Measurements from ENCODE around the gene MSRB1. TPM values are rescaled to one million over a fixed set of nuclear protein-coding genes. Genes with fewer than 3 reads are reported as not detected.
A peak's percentile ranks its signal among the peaks of the same experiment; 100 is the strongest.

Gene MSRB1
- total and polyA plus RNA-seq, 2 of the 13 experiments (the other 11 are each of a cell fraction or from before 2014, with no cell fraction given) = 32.1 to 75.4 TPM

GRCh38 chr16:1964506-1965395 is 21.8 kb upstream of the MSRB1 start, which contains the start of gene RPS2 (continued):
- no peak for TF ChIP-seq PCBP1 (IDR thresholded peaks at IDR 0.05; ENCODE audit: borderline replicate concordance, low read depth, low read length)
- peak; percentile 88 for TF ChIP-seq KAT8 (CRISPR knock-in tag; IDR thresholded peaks at IDR 0.05)
- TF ChIP-seq ZUFSP (CRISPR knock-in tag; IDR thresholded peaks at IDR 0.05; ENCODE audit: borderline replicate concordance) = no peak
- 0 out of 2 replicates have a peak, but pooled peaks have one; percentile 56 for TF ChIP-seq ZSCAN20 (CRISPR knock-in tag; IDR thresholded peaks at IDR 0.05; ENCODE audit: borderline replicate concordance)
- no peak for TF ChIP-seq ZNF75D (CRISPR knock-in tag; IDR thresholded peaks at IDR 0.05; ENCODE audit: borderline replicate concordance)
- no peak; the same call in 1 of the 2 replicates for TF ChIP-seq TOPORS (CRISPR knock-in tag; IDR thresholded peaks at IDR 0.05)
- peak; percentile 50; the same call in 1 of the 2 replicates for TF ChIP-seq NCOA2 (CRISPR knock-in tag; IDR thresholded peaks at IDR 0.05)
- TF ChIP-seq RBM39 (IDR thresholded peaks at IDR 0.05; ENCODE audit: low read depth, low read length, poor library complexity, severe bottlenecking) = peak; percentile 100
- TF ChIP-seq ZNF44 (CRISPR knock-in tag; IDR thresholded peaks at IDR 0.05) = no peak; the same call in 1 of the 2 replicates
- TF ChIP-seq POLR2A (IDR thresholded peaks at IDR 0.05; ENCODE audit: insufficient read depth in 1 of 2, low read depth in 2 of 2, low read length in 2 of 2) = peak; percentile 100
- peak; percentile 41 for TF ChIP-seq CBX1 (IDR thresholded peaks at IDR 0.05; ENCODE audit: low read depth)
- TF ChIP-seq PBX2 (CRISPR knock-in tag; IDR thresholded peaks at IDR 0.05) = no peak
- 0 out of 2 replicates have a peak, but pooled peaks have one; percentile 59 for TF ChIP-seq ZNF33B (CRISPR knock-in tag; IDR thresholded peaks at IDR 0.05)
- no peak for TF ChIP-seq CHD4 (IDR thresholded peaks at IDR 0.05; ENCODE audit: borderline replicate concordance, low read length)
- no peak for TF ChIP-seq ZNF589 (CRISPR knock-in tag; conservative IDR thresholded peaks at IDR 0.05)
- 0 out of 2 replicates have a peak, but pooled peaks have one; percentile 68 for TF ChIP-seq ZNF703 (CRISPR knock-in tag; IDR thresholded peaks at IDR 0.05; ENCODE audit: borderline replicate concordance)
- TF ChIP-seq ZNF691 (CRISPR knock-in tag; IDR thresholded peaks at IDR 0.05; ENCODE audit: borderline replicate concordance, low read depth) = peak; percentile 55; the same call in 1 of the 2 replicates
- peak; percentile 11; the same call in 1 of the 2 replicates for TF ChIP-seq ARID5B (CRISPR knock-in tag; IDR thresholded peaks at IDR 0.05)
- peak; percentile 52 for TF ChIP-seq XRCC5 (optimal IDR thresholded peaks at IDR 0.05; ENCODE audit: low read length)
- no peak for TF ChIP-seq ZNF382 (CRISPR knock-in tag; IDR thresholded peaks at IDR 0.05; ENCODE audit: borderline replicate concordance)

All from HepG2 (cell line).